Lung (tissue), 12 donors: ENCODE data around the gene RAB3C. TPM values are rescaled to one million over a fixed set of nuclear protein-coding genes. Genes with fewer than 3 reads are reported as not detected.

Experiments
- ATAC-seq: fragments of 200-7000 bp; cut with Tn5 transposase; one replicate; pipeline ENCODE4 v1.9.1; 2020; ENCODE audit warnings: moderate number of reproducible peaks; ENCODE audit not compliant: insufficient read depth, low FRiP score
- DNase-seq, 3 donors: peaks; one replicate each; pipeline ENCODE4 v3.0.0-alpha.2; 2013 to 2017
- H3K27ac ChIP-seq, 2 donors: one replicate each; pipeline ENCODE4 v1.5.1; 2013; ENCODE audit warnings: mild to moderate bottlenecking in 2 of 2, moderate library complexity in 2 of 2, control low read depth in 1 of 2, inconsistent platforms in 1 of 2, low read depth in 1 of 2, low read length in 1 of 2
- H3K27me3 ChIP-seq, 3 donors: one replicate each; pipeline ENCODE4 v1.5.1; 2013; ENCODE audit warnings: low read length in 2 of 3; ENCODE audit not compliant: control insufficient read depth in 3 of 3, insufficient read depth in 3 of 3
- H3K36me3 ChIP-seq, 4 donors: one replicate each; pipeline ENCODE4 v1.5.1; 2013; ENCODE audit warnings: low read length in 4 of 4, mild to moderate bottlenecking in 1 of 4, moderate library complexity in 1 of 4; ENCODE audit not compliant: control insufficient read depth in 4 of 4, insufficient read depth in 4 of 4
- H3K4me1 ChIP-seq, 5 donors: one replicate each; pipeline ENCODE4 v1.5.1; 2013; ENCODE audit warnings: low read length in 5 of 5, mild to moderate bottlenecking in 2 of 5, moderate library complexity in 1 of 5; ENCODE audit not compliant: control insufficient read depth in 5 of 5, insufficient read depth in 5 of 5
- H3K4me3 ChIP-seq: one replicate; pipeline ENCODE4 v1.5.1; 2013; ENCODE audit warnings: mild to moderate bottlenecking, control low read depth, moderate library complexity
- H3K9ac ChIP-seq, 2 donors: one replicate each; pipeline ENCODE4 v1.5.1; 2013; ENCODE audit warnings: low read length in 2 of 2, control low read depth in 1 of 2; ENCODE audit not compliant: insufficient read depth in 1 of 2
- H3K9me3 ChIP-seq, 4 donors: one replicate each; pipeline ENCODE4 v1.5.1; 2013; ENCODE audit warnings: low read length in 3 of 4, mild to moderate bottlenecking in 1 of 4, moderate library complexity in 1 of 4; ENCODE audit not compliant: control insufficient read depth in 4 of 4, insufficient read depth in 3 of 4
- polyA plus RNA-seq, 2 donors: library from polyadenylated mRNA; stranded (reverse); fragments of 200-250 nt; gene quantifications; one replicate each; pipeline ENCODE4 v1.2.1, GENCODE V29; 2013
- total RNA-seq, 2 donors: library from RNA; depleted of rRNA in 1 of 2; stranded (reverse); fragments of >200 nt in 1 of 2; gene quantifications; one replicate each; pipeline ENCODE4 v1.2.1, GENCODE V29; 2014 to 2021
- TF ChIP-seq, protein P1 (sequence below): IDR thresholded peaks from 2 replicates; pipeline ENCODE4 v1.5.1; 2012; ENCODE audit warnings: mild to moderate bottlenecking; ENCODE audit errors: control extremely low read depth, extremely low read depth
- donor health status: control.
- donor health status: control.
- donor health status: Bipolar disorder and iron deficiency.
- donor health status: healthy.
- donor health status: DM: yes; HTN: yes; CAD: no.

Gene RAB3C
- total and polyA plus RNA-seq, 4 donors = 0.35 to 1.1 (median 0.86) TPM

DNA sequence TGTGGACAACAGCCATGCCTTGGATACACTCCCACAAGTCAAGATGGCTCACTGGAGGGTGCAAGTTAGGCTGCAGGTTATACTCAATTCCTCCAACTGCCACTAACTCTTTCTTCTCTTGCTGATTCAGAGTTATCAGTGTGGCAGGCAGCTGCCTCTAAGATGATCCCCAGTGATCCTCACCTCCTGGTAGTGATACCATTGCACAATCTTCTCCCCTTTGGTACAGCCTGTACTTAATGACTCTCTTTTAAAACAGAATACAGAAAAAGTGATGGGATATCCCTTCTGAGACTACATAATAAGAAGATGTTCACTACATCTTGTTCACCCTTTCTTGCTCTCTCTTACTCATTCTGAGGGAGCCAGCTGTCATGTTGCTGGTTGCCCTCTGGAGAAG is 323.1 kb downstream of the RAB3C start:
- Histone ChIP-seq H3K9me3 (peaks cover 0 to 5% (median 3%) of the 10 kb centered on the region in 4 donors), H3K36me3 (no peaks in the 10 kb centered on the region), H3K27me3 (no peaks in the 10 kb centered on the region), H3K4me3 (no peak overlapping the region), H3K4me1 (no peaks in the 10 kb centered on the region), H3K9ac (no peak overlapping the region), H3K27ac (no peak overlapping the region)
- no peak for DNase-seq
- TF ChIP-seq, protein P1, sequence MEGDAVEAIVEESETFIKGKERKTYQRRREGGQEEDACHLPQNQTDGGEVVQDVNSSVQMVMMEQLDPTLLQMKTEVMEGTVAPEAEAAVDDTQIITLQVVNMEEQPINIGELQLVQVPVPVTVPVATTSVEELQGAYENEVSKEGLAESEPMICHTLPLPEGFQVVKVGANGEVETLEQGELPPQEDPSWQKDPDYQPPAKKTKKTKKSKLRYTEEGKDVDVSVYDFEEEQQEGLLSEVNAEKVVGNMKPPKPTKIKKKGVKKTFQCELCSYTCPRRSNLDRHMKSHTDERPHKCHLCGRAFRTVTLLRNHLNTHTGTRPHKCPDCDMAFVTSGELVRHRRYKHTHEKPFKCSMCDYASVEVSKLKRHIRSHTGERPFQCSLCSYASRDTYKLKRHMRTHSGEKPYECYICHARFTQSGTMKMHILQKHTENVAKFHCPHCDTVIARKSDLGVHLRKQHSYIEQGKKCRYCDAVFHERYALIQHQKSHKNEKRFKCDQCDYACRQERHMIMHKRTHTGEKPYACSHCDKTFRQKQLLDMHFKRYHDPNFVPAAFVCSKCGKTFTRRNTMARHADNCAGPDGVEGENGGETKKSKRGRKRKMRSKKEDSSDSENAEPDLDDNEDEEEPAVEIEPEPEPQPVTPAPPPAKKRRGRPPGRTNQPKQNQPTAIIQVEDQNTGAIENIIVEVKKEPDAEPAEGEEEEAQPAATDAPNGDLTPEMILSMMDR = no peak
- no peak for ATAC-seq

Other genes with a start within 250 kb of the RAB3C start
- gene PLK2, start 123.0 kb upstream of the RAB3C start, total RNA-seq = 100 to 1,000 TPM in 1 of 2 donors, 10 to 100 TPM in 1; 57.1 to 363 TPM
- 10 to 100 TPM; 20.1 to 24.8 TPM for gene PLK2, start 123.0 kb upstream of the RAB3C start, polyA plus RNA-seq
- 1 to 10 TPM; 4.0 to 5.1 TPM for gene GAPT, start 91.6 kb upstream of the RAB3C start, total RNA-seq
- 10 to 100 TPM in 1 of 2 donors, 1 to 10 TPM in 1; 4.1 to 20.5 TPM for gene GAPT, start 91.6 kb upstream of the RAB3C start, polyA plus RNA-seq